Peyer's patch (tissue), 4 donors: Measurements from ENCODE around the gene ZNF827. TPM values are rescaled to one million over a fixed set of nuclear protein-coding genes. Genes with fewer than 3 reads are reported as not detected.
A peak's percentile ranks its signal among the peaks of the same experiment; 100 is the strongest.
"Not testable (repeated sequence)": the region's sequence is repeated elsewhere in the genome, so short reads cannot be mapped to it uniquely, and the experiment has no call there.

ENCODE experiments used
- DNase-seq, 3 donors: peaks; one replicate each; pipeline ENCODE4 v3.0.0-alpha.2; 2017 to 2019
- H3K27ac ChIP-seq, 4 donors: fragments of 200-600 bp; sonication (generic); one replicate each; pipeline ENCODE4 v1.5.1; 2016 to 2019
- H3K27me3 ChIP-seq, 2 donors: fragments of 200-600 bp; sonication (generic); one replicate each; pipeline ENCODE4 v1.5.1; 2019
- H3K36me3 ChIP-seq, 3 donors: fragments of 200-600 bp; sonication (generic); one replicate each; pipeline ENCODE4 v1.5.1; 2016 to 2019
- H3K4me1 ChIP-seq, 4 donors: fragments of 200-600 bp; sonication (generic); one replicate each; pipeline ENCODE4 v1.5.1; 2016 to 2019
- H3K4me3 ChIP-seq, 4 donors: fragments of 200-600 bp; sonication (generic); 1 replicate in 3 of 4; 2 replicates in 1 of 4; pipeline ENCODE4 v1.5.1; 2016 to 2019; ENCODE audit warnings: mild to moderate bottlenecking in 1 of 4
- H3K9me3 ChIP-seq, 4 donors: fragments of 200-600 bp; sonication (generic); one replicate each; pipeline ENCODE4 v1.5.1; 2016 to 2019; ENCODE audit warnings: mild to moderate bottlenecking in 1 of 4
- CTCF ChIP-seq, 6 experiments: fragments of 450-650 bp in 4 of 6; fragments of 200-600 bp in 2 of 6; sonication (generic) in 1 of 6; IDR thresholded peaks; one replicate each; pipeline ENCODE4 v1.5.1; 2017 to 2019; ENCODE audit warnings: antibody characterized with exemption in 6 of 6, mild to moderate bottlenecking in 3 of 6, moderate library complexity in 1 of 6
- POLR2A ChIP-seq, 2 donors: fragments of 450-650 bp; IDR thresholded peaks; one replicate each; pipeline ENCODE4 v1.5.1; 2017; ENCODE audit warnings: antibody characterized with exemption in 2 of 2, mild to moderate bottlenecking in 2 of 2, moderate library complexity in 2 of 2
- total RNA-seq, 4 donors: library from RNA; depleted of rRNA; stranded (reverse); fragments of >200 nt; gene quantifications; one replicate each; pipeline ENCODE4 v1.1.0, GENCODE V29; 2016

The ZNF827 gene
- total RNA-seq, 4 donors from 2014 or later: 46.3 to 206 (median 60.5) TPM

GRCh38 chr4:145842224-145842887, 96.3 kb downstream of the ZNF827 start:
- H3K27ac ChIP-seq: no peak overlapping the region
- no peaks in the 10 kb centered on the region for H3K27me3 ChIP-seq
- H3K4me3 ChIP-seq: no peak overlapping the region
- H3K36me3 ChIP-seq: peaks cover 0 to 31% (median 0%) of the 10 kb centered on the region in 3 donors
- TF ChIP-seq POLR2A (IDR thresholded peaks at IDR 0.05) (no peak), CTCF (IDR thresholded peaks at IDR 0.05) (no peak)
- H3K4me1 ChIP-seq: no peaks in the 10 kb centered on the region
- no peak for DNase-seq
- no peaks in the 10 kb centered on the region for H3K9me3 ChIP-seq

- Histone ChIP-seq H3K4me3 (no peak overlapping the region), H3K4me1 (no peaks in the 10 kb centered on the region), H3K27ac (no peak overlapping the region), H3K9me3 (no peaks in the 10 kb centered on the region), H3K27me3 (no peaks in the 10 kb centered on the region), H3K36me3 (peaks cover 0 to 28% (median 0%) of the 10 kb centered on the region in 3 donors)
- no peak for TF ChIP-seq POLR2A (IDR thresholded peaks at IDR 0.05)
- no peak for TF ChIP-seq CTCF (IDR thresholded peaks at IDR 0.05)
- DNase-seq: no peak
These were observed 97.8 kb downstream of the ZNF827 start for GRCh38 chr4:145840801-145841200.

GRCh38 chr4:145840162-145840768, 98.4 kb downstream of the ZNF827 start:
- peaks cover 0 to 22% (median 0%) of the 10 kb centered on the region in 3 donors for H3K36me3 ChIP-seq
- H3K4me1 ChIP-seq: no peaks in the 10 kb centered on the region
- DNase-seq: no peak
- no peaks in the 10 kb centered on the region for H3K9me3 ChIP-seq
- TF ChIP-seq POLR2A (IDR thresholded peaks at IDR 0.05) (no peak), CTCF (IDR thresholded peaks at IDR 0.05) (peak; percentile 12 to 61 (median 53))
- H3K4me3 ChIP-seq: no peak overlapping the region
- H3K27ac ChIP-seq: no peak overlapping the region
- H3K27me3 ChIP-seq: no peaks in the 10 kb centered on the region

DNA sequence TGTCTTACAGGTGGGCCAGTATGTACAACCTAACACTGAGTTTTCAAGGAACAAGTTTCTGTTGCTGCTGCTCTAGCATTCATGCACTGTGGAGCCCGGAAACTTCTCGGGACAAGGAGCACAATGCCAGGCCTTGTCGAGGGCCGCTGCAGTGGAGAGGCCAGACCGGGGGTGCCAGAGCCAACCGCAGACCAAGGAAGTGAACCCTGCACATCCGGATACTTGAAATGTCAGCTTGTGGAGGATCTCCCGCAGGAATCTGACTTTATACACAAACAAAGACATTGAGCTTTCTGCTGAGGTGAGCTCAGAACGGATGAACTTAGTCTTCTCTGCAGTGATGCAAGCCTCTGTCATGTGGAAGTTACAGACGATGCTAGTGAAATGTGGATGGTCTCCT, 99.5 kb downstream of the ZNF827 start:
- Histone ChIP-seq H3K4me1 (no peaks in the 10 kb centered on the region), H3K27me3 (no peaks in the 10 kb centered on the region), H3K4me3 (no peak overlapping the region), H3K27ac (no peak overlapping the region), H3K9me3 (no peaks in the 10 kb centered on the region), H3K36me3 (peaks cover 0 to 12% (median 0%) of the 10 kb centered on the region in 3 donors)
- no peak for DNase-seq
- TF ChIP-seq POLR2A (IDR thresholded peaks at IDR 0.05): no peak
- TF ChIP-seq CTCF (IDR thresholded peaks at IDR 0.05): no peak

GRCh38 chr4:145832384-145832783, 106.2 kb downstream of the ZNF827 start:
- not testable (repeated sequence) for H3K36me3 ChIP-seq, DNase-seq, H3K4me1 ChIP-seq, H3K9me3 ChIP-seq, H3K4me3 ChIP-seq, H3K27ac ChIP-seq, H3K27me3 ChIP-seq

DNA sequence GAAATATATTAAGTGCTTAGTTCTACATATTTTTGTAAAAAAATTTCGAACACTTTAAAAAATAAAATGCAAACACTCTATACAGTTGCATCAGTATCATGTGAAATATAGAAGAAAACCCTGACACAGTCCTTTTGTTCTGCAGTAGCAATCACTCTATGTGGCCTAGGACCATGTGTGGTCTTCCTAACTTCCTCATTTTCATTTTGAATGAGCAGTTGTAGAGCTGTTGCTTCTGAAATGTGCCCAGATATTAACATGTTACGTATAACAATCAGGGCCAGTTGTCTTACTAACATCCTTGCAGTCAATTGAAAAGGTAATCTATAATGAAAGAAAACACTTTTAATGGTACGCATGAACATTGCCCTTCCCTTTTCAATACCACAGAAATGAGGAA, 107.9 kb downstream of the ZNF827 start:
- Histone ChIP-seq H3K36me3 (peaks cover 0 to 2% (median 0%) of the 10 kb centered on the region in 3 donors), H3K27me3 (no peaks in the 10 kb centered on the region), H3K4me1 (no peaks in the 10 kb centered on the region), H3K9me3 (no peaks in the 10 kb centered on the region), H3K4me3 (no peak overlapping the region), H3K27ac (no peak overlapping the region)
- no peak for TF ChIP-seq CTCF (IDR thresholded peaks at IDR 0.05)
- TF ChIP-seq POLR2A (IDR thresholded peaks at IDR 0.05): no peak
- DNase-seq: no peak
